WTC11 (cell line): ENCODE results near the gene PEAK1.

Source experiments
- NFE2L1 ChIP-seq: sonication (generic); formaldehyde crosslinking; IDR thresholded peaks from 2 replicates; pipeline ENCODE4 v1.8.1; 2023; ENCODE audit warnings: missing genetic modification reagents
- SP1 ChIP-seq: sonication (generic); formaldehyde crosslinking; conservative IDR thresholded peaks from 2 replicates; pipeline ENCODE4 v1.8.1; 2022; ENCODE audit warnings: missing genetic modification reagents
- TF ChIP-seq, protein P1 (sequence below): fragments of 200-600 bp; IDR thresholded peaks from 2 replicates; pipeline ENCODE4 v1.8.0; 2022; ENCODE audit warnings: antibody characterized with exemption
- TF ChIP-seq, protein P2 (sequence below): sonication (generic); formaldehyde crosslinking; conservative IDR thresholded peaks from 2 replicates; pipeline ENCODE4 v1.8.1; 2022; ENCODE audit warnings: mild to moderate bottlenecking, missing genetic modification reagents
- TF ChIP-seq, protein P3 (sequence below): sonication (generic); formaldehyde crosslinking; IDR thresholded peaks from 2 replicates; pipeline ENCODE4 v1.8.0; 2022; ENCODE audit warnings: mild to moderate bottlenecking, missing genetic modification reagents

DNA sequence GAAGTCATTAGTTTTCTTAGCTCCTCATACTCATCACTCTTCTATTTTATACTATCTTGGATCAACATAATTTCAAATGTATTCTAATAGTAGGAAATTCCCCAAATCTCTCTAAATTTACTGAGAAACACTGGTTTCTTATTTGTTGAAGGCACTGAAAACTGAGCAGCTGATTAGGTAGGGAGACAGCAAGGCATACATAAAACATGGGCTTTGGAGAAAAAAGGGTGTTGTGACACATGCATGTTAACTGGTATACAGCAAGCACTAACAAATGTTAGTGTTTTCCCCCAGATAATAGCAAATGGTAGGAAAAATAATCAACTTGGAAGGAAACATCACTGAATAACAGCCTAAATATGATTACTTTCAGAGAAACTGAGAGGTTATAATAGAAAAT lies 223.5 kb downstream of the PEAK1 start:
- TF ChIP-seq, protein P1, sequence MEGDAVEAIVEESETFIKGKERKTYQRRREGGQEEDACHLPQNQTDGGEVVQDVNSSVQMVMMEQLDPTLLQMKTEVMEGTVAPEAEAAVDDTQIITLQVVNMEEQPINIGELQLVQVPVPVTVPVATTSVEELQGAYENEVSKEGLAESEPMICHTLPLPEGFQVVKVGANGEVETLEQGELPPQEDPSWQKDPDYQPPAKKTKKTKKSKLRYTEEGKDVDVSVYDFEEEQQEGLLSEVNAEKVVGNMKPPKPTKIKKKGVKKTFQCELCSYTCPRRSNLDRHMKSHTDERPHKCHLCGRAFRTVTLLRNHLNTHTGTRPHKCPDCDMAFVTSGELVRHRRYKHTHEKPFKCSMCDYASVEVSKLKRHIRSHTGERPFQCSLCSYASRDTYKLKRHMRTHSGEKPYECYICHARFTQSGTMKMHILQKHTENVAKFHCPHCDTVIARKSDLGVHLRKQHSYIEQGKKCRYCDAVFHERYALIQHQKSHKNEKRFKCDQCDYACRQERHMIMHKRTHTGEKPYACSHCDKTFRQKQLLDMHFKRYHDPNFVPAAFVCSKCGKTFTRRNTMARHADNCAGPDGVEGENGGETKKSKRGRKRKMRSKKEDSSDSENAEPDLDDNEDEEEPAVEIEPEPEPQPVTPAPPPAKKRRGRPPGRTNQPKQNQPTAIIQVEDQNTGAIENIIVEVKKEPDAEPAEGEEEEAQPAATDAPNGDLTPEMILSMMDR, result no peak
- TF ChIP-seq NFE2L1 (no peak), SP1 (CRISPR knock-in tag) (no peak)
- TF ChIP-seq, protein P2, sequence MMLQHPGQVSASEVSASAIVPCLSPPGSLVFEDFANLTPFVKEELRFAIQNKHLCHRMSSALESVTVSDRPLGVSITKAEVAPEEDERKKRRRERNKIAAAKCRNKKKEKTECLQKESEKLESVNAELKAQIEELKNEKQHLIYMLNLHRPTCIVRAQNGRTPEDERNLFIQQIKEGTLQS, result no peak
- TF ChIP-seq, protein P3, sequence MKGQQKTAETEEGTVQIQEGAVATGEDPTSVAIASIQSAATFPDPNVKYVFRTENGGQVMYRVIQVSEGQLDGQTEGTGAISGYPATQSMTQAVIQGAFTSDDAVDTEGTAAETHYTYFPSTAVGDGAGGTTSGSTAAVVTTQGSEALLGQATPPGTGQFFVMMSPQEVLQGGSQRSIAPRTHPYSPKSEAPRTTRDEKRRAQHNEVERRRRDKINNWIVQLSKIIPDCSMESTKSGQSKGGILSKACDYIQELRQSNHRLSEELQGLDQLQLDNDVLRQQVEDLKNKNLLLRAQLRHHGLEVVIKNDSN (CRISPR knock-in tag), result no peak
